H1 (cell line): Measurements from ENCODE around the gene SLC6A8.

ENCODE experiments used
- BCL11A ChIP-seq, 2 experiments: IDR thresholded peaks; one replicate each; pipeline ENCODE4 v1.6.1; 2011; ENCODE audit warnings: low read depth in 2 of 2, low read length in 2 of 2, mild to moderate bottlenecking in 2 of 2
- BRCA1 ChIP-seq: IDR thresholded peaks from 2 replicates; pipeline ENCODE4 v1.6.1; 2012; ENCODE audit warnings: low read depth, low read length, improper control_type of control experiment
- CTCF ChIP-seq, 3 experiments: IDR thresholded peaks; 1 replicate in 2 of 3; 2 replicates in 1 of 3; pipeline versions ENCODE4 v1.5.1 to v1.6.1; 2011; ENCODE audit warnings: low read length in 3 of 3, mild to moderate bottlenecking in 3 of 3, inconsistent platforms in 2 of 3, low read depth in 1 of 3, moderate library complexity in 1 of 3; ENCODE audit not compliant: insufficient read depth in 1 of 3; ENCODE audit errors: control extremely low read depth in 1 of 3
- JUND ChIP-seq: IDR thresholded peaks from 2 replicates; pipeline ENCODE4 v1.6.1; 2011; ENCODE audit warnings: mild to moderate bottlenecking, improper control_type of control experiment, low read length
- NANOG ChIP-seq: IDR thresholded peaks from 2 replicates; pipeline ENCODE4 v1.6.1; 2011; ENCODE audit warnings: low read length, low read depth, mild to moderate bottlenecking, inconsistent platforms; ENCODE audit not compliant: insufficient read depth, poor library complexity, severe bottlenecking
- POLR2AphosphoS5 ChIP-seq: IDR thresholded peaks from 2 replicates; pipeline ENCODE4 v1.6.1; 2011; ENCODE audit warnings: low read depth, low read length
- RNF2 ChIP-seq: fragments of 200-900, 300-1000 bp; sonication (generic); IDR thresholded peaks from 2 replicates; pipeline ENCODE4 v1.7.1; 2016; ENCODE audit warnings: borderline replicate concordance, low read depth, mild to moderate bottlenecking, antibody characterized with exemption, low read length; ENCODE audit not compliant: poor library complexity, severe bottlenecking; ENCODE audit errors: missing control alignments
- TBP ChIP-seq: IDR thresholded peaks from 2 replicates; pipeline ENCODE4 v1.6.1; 2011; ENCODE audit warnings: low read depth, low read length, improper control_type of control experiment
- TCF12 ChIP-seq: IDR thresholded peaks from 2 replicates; pipeline ENCODE4 v1.6.1; 2011; ENCODE audit warnings: low read depth, mild to moderate bottlenecking, low read length
- TF ChIP-seq, protein P1 (sequence below): IDR thresholded peaks from 2 replicates; pipeline ENCODE4 v1.6.1; 2012; ENCODE audit warnings: low read length, inconsistent platforms

DNA sequence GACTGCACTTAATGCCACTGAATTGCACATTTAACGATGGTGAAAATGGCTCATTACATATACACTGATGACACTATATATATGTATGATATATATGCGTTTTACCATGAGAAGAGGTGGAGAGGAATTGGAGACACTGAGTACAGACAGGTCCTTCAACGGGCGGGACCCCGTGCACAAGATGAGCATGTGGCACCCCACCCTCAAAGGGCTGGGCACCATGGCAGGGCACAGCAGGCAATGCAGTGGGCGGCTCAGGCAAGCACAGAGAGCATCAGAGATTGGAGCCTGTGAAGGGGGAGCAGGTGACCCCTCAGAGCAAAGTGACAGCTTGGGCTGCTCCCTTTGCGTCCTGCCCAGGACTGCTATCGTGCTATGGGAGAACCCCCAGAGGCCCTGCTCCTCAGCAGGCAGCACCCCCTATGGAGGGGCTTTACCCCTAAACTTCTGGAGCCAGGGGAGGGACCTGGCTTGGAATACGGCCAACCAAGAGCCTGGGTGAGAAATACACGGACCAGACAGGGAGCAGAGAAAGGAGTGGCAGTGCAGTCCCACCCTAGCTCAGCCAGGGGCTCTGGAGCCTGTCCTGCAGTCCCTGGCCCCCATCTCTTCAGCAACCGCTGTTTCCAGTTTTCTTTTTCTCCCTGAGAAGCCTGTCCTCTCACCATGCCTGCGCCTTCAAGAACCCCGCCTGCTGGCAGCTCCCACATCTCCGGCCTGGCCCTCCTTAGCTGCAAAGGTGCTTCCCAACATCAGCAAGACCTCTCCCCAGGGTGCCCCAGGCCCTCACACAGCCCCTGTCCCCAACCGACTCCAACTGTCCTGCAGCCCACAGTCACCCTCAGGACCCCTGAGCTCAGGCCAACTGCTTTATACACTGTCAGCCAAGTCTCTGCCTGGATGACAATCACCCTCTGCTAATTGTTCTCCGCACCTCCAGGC is 10.5 kb downstream of the SLC6A8 start:
- TF ChIP-seq, protein P1, sequence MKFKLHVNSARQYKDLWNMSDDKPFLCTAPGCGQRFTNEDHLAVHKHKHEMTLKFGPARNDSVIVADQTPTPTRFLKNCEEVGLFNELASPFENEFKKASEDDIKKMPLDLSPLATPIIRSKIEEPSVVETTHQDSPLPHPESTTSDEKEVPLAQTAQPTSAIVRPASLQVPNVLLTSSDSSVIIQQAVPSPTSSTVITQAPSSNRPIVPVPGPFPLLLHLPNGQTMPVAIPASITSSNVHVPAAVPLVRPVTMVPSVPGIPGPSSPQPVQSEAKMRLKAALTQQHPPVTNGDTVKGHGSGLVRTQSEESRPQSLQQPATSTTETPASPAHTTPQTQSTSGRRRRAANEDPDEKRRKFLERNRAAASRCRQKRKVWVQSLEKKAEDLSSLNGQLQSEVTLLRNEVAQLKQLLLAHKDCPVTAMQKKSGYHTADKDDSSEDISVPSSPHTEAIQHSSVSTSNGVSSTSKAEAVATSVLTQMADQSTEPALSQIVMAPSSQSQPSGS: no peak
- TF ChIP-seq RNF2: no peak
- no peak for TF ChIP-seq BRCA1
- TF ChIP-seq POLR2AphosphoS5: no peak
- TF ChIP-seq JUND: no peak
- no peak for TF ChIP-seq CTCF (IDR thresholded peaks at IDR 0.05; ENCODE audit: control extremely low read depth in 1 of 3, insufficient read depth in 1 of 3, low read depth in 1 of 3, low read length in 3 of 3)
- TF ChIP-seq TCF12: no peak
- no peak for TF ChIP-seq BCL11A (IDR thresholded peaks at IDR 0.05; ENCODE audit: low read depth in 2 of 2, low read length in 2 of 2)
- no peak for TF ChIP-seq TBP
- no peak for TF ChIP-seq NANOG
